GM18508 (cell line): ENCODE measurements around the gene FBXL13.
"Not testable (repeated sequence)": the region's sequence is repeated elsewhere in the genome, so short reads cannot be mapped to it uniquely, and the experiment has no call there.

Source experiments
- ATAC-seq: cut with Tn5 transposase; IDR thresholded peaks from one replicate; pipeline ENCODE4 v1.9.1; 2021; ENCODE audit warnings: moderate number of reproducible peaks; ENCODE audit not compliant: insufficient read depth, unreplicated experiment

FBXL13 gene

GRCh38 chr7:102988631-102989560, 85.7 kb downstream of the FBXL13 start:
- ATAC-seq, result no peak

GRCh38 chr7:102988088-102988487, 86.5 kb downstream of the FBXL13 start:
- no peak for ATAC-seq

DNA sequence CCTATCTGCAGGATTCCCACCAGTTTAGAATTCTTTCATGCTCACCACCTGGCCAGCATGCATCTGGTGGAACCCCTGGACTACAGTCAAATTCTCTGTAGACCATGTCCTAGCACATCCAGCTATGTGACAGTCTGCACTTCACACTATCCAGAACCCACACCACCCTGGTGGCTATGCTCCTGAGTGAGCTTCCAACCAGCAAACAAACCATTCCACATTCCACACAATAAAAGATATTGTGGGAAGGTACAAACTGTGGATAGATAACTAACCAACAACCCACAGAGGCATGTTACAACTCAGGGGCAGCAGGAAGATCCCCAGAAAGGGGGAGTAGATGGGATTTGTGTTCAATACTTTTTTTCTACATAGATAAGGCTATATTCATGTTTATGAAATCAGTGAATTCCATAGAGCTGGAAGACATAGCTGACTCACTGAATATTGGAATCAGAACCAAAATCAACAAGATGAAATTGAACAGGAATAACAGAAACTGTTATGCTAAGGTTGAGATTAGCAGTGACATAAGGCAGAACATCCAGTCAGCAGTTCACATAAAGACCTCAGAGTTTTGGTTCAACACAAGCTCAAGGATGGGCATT, 89.3 kb downstream of the FBXL13 start:
- ATAC-seq, result no peak

GRCh38 chr7:102983602-102984001, 91.0 kb downstream of the FBXL13 start:
- no peak for ATAC-seq

DNA sequence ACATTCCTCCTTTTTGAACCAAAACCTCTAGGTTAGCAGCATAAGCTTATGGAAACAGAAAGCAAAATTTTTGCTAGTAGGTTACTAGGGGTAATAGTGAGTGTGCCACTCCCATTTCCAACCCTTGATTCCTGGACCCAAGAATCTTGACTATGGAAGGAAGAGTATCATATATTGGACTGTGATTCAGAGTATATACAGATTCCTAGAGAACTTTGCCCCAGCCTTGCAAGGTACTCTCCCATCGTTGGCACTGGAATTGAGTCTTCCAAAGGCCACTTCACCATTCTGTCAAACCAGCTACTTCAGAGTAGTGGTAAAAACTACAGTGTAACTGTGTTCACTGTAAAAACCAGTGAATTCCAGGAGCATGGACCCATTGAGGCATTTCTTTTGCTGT, 92.4 kb downstream of the FBXL13 start:
- no peak for ATAC-seq

GRCh38 chr7:102981451-102981850, 93.1 kb downstream of the FBXL13 start:
- ATAC-seq, result no peak

DNA sequence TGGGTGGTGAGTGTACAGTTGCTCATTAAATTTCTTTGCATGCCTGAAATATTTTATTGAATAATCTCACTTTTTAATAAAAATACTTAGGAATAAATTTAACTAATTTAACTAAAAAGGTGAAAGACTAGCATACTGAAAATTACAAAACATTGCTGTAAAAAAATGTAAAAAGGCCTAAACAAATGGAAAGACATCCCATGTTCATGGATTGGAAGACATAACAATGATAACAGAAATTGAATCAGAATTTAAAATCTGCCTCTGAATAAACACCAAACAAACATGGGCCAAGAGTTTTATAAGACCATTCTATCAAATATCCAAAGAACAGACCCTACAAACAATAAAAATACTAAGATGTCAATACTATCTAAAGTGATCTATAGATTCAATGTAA, 94.9 kb downstream of the FBXL13 start:
- ATAC-seq, result no peak

- no peak for ATAC-seq
These were observed 96.3 kb downstream of the FBXL13 start for GRCh38 chr7:102978284-102978683.

GRCh38 chr7:102977586-102977985, 97.0 kb downstream of the FBXL13 start:
- ATAC-seq, result not testable (repeated sequence)

DNA sequence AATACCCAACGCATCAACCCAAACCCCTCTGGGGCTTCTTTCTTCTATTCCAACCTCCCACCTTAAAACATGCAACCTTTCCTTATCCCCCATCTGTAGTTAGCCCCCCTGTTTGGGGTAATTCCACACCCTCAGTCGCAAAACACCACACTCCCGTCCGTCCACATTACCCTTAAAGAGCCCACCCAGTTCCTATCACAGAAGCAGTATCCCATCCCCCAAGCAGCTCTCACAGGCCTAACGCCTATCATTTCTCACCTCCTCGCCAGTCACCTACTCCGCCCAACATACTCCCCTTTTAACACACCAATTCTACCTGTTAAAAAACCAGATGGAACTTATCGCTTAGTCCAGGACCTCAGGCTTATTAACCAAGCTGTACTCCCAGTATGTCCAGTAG, 98.1 kb downstream of the FBXL13 start:
- no peak for ATAC-seq

DNA sequence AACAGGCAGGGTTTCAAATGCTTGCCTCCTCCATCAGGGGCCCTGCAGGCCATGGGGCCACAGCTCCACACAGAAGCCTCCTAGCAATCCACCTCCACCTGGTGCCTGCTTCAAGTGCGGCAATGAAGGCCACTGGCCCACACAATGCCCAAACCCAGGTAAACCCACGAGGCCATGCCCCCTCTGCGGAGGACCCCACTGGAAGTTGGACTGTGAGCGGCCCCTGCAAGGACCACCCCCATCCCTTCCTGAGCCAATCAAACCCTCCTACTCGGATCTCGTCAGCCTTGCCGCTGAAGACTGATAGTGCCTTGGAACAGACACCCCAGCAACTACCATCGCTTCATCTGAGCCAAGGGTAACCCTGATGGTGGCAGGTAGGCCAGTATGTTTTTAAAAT, 98.7 kb downstream of the FBXL13 start:
- no peak for ATAC-seq

GRCh38 chr7:102974366-102975236, 100.0 kb downstream of the FBXL13 start:
- no peak for ATAC-seq

GRCh38 chr7:102973096-102973802, 101.3 kb downstream of the FBXL13 start:
- ATAC-seq, result no peak

DNA sequence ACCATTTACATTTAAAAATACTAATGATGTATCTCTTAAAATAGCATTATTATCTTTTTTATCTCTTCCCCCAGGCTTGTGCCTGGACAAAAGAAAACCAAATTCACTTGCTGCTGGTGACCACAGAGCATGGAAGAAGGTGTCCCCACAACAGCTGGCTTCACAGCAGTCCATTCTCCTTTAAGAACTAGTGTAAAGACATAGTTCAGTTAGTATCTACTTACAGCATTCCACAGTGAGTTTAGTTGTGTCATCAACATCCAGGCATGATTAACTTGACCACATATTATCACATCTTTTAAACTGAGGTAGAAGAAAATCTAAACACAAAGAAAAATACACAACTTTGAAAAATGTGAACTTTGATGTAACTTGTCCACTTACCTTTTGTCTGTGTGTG, 106.8 kb downstream of the FBXL13 start:
- no peak for ATAC-seq

DNA sequence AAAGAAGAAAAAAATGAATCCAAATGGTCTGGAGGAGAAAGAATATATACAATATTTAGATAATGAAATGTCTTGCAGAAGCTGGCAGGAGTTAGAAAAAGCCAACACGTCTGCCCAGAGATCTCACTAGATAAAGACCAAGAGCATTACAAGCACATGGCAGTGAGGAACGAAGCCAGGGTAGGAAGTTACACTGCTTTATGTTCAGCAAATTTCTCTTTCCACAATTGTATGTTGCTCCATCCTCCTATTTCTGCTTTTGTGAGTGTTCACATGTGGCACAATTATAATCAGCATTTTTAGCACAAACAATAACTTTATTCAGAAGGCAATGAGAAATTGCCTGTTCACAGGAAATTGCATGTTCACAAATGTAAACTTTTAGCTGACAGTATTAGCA, 108.1 kb downstream of the FBXL13 start:
- ATAC-seq, result no peak

GRCh38 chr7:102961993-102962392, 112.6 kb downstream of the FBXL13 start:
- ATAC-seq, result not testable (repeated sequence)

DNA sequence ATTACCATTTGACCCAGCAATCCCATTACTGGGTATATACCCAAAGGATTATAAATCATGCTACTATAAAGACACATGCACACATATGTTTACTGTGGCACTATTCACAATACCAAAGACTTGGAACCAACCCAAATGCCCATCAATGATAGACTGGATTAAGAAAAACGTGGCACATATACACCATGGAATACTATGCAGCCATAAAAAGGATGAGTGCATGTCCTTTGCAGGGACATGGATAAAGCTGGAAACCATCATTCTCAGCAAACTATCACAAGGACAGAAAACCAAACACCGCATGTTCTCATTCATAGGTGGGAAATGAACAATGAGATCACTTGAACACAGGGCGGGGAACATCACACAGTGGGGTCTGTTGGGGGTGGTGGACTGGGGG, 116.6 kb downstream of the FBXL13 start:
- ATAC-seq, result not testable (repeated sequence)

GRCh38 chr7:102954359-102954758, 120.2 kb downstream of the FBXL13 start:
- not testable (repeated sequence) for ATAC-seq

DNA sequence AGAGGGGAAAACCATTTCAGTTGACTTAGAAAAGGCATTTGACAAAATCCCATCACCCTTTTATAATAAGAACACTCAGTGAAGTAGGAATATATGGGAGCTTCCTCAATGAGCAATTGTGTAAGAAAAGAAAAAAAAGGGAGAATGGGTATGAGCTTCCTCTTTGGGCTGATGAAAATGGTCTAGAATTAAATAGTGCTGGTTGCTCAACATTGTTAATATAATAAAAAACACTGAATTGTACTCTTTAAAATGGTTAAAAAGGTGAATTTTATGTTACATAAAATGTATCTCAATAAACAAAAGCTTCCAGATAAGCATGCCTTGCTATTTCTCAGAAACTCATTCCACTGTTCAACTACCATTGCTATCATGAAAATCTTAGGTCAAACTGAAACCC, 121.2 kb downstream of the FBXL13 start:
- ATAC-seq, result no peak

GRCh38 chr7:102951839-102952238, 122.8 kb downstream of the FBXL13 start:
- ATAC-seq, result no peak
